Measurements from ENCODE around the gene GPR183. TPM values are rescaled to one million over a fixed set of nuclear protein-coding genes. Genes with fewer than 3 reads are reported as not detected.

The GPR183 gene
- total and polyA plus RNA-seq, 2 of the 8 experiments (the other 6 are each of a cell fraction or from before 2014, with no cell fraction given): not detected

- no peak for TF ChIP-seq TEAD4 (IDR thresholded peaks at IDR 0.05; ENCODE audit: low read depth, low read length)
- no peak for TF ChIP-seq POLR2A (IDR thresholded peaks at IDR 0.05; ENCODE audit: control extremely low read depth in 1 of 2, low read depth in 2 of 2, low read length in 2 of 2)
These were observed 55.3 kb downstream of the GPR183 start (continued) for GRCh38 chr13:99251921-99252320.
